ENCODE data around the gene RXRA. TPM values are rescaled to one million over a fixed set of nuclear protein-coding genes. Genes with fewer than 3 reads are reported as not detected.

The RXRA gene
- total and polyA plus RNA-seq, 2 donors (not counting 3 experiments of a cell fraction or from before 2014, with no cell fraction given) = 15.4 to 37.4 TPM

DNA sequence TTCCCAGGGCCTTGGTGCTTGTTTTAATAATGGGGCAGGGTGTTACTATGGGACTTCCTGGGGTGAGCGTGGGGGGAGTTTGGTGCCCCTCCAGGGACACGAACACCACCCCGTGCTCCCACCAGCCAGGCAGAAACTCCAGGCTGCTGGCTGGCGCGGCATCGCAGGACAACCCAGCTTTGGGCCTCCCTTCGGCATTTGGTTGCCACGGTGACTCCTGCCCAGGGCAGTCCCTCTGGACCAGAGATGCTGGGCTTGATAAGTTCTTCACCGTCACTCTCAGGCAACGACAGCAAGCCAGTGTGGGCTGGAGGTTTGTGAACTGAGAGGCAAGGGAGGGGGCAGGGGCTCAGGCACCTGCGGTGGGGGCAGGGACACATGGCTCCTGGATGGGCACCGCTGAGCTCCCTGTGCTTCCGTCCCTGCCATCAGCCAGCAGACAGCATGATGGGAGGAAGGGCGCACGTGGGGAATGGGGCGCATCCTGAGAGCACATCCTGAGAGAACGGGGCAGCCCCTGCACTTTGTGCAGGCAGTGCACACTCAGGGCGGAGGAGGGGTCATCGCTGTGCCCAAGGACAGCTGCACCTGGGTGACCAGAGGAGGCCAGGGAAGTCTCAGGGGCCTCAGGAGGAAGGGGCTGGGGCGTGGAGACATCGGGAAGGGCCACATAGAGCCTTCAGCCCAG is 116.4 kb downstream of the RXRA start:
- FAIRE-seq (no peak), DNase-seq (ENCODE audit: low read depth, low spot score) (no peak)
- no peak for TF ChIP-seq POLR2A (IDR thresholded peaks at IDR 0.05; ENCODE audit: low read depth, low read length)
- TF ChIP-seq EZH2 (IDR thresholded peaks at IDR 0.05; ENCODE audit: borderline replicate concordance, low read depth, low read length, severe bottlenecking) = no peak
- TF ChIP-seq JUN (IDR thresholded peaks at IDR 0.05; ENCODE audit: borderline replicate concordance, insufficient read depth, insufficient read length, low read depth) = no peak
- no peak for TF ChIP-seq MYC (IDR thresholded peaks at IDR 0.05; ENCODE audit: low read depth, low read length)
- Histone ChIP-seq H3K4me3 (replicated peaks in 1 of 3; ENCODE audit: insufficient read depth in 1 of 3, low read depth in 1 of 3, low read length in 3 of 3) (no peak overlapping the region), H3K9me1 (replicated peaks; ENCODE audit: control insufficient read depth, extremely low read depth, insufficient read depth, low read length) (no peaks in the 10 kb centered on the region), H3K4me1 (ENCODE audit: control insufficient read depth, extremely low read depth, insufficient read depth, low read length) (peaks cover 6% of the 10 kb centered on the region), H3K9ac (replicated peaks; ENCODE audit: extremely low read depth, insufficient read depth, low read length) (no peak overlapping the region), H2AFZ (ENCODE audit: low read depth, low read length) (no peak overlapping the region), H3K36me3 (ENCODE audit: control insufficient read depth in 2 of 2, extremely low read depth in 1 of 2, insufficient read depth in 2 of 2, low read length in 2 of 2) (no peaks in the 10 kb centered on the region), H3K27ac (ENCODE audit: insufficient read depth, low read depth, low read length) (no peak overlapping the region), H3K4me2 (ENCODE audit: insufficient read depth, low read length) (no peak overlapping the region), H3K79me2 (ENCODE audit: control insufficient read depth, insufficient read depth, low read length) (no peaks in the 10 kb centered on the region), H3K9me3 (replicated peaks; ENCODE audit: control insufficient read depth, insufficient read depth, low read length) (no peaks in the 10 kb centered on the region), H4K20me1 (replicated peaks; ENCODE audit: control insufficient read depth, extremely low read depth, insufficient read depth, low read length) (no peaks in the 10 kb centered on the region), H3K27me3 (ENCODE audit: control insufficient read depth in 2 of 2, insufficient read depth in 2 of 2, low read length in 2 of 2) (peaks cover 0 to 4% of the 10 kb centered on the region in 2 experiments)
- intact Hi-C loops (cut with micrococcal nuclease) = loop anchor here (1.0 to 10.0 kb wide), 7 partner anchors 36 to 1650 kb away; partner anchors contain the start of gene BRD3
- dilution Hi-C loops (cut with MboI; ENCODE audit: extremely low pct_ligation_motif_present, low sequenced_read_pairs) = no loop called here
- CTCF ChIA-PET = interaction anchor here (0.6 to 2.5 kb wide), 40 partner anchors 8 to 296 kb away, joined by 3 to 133 read pairs (median 5); partner anchors contain the start of gene RNU6ATAC
- POLR2A ChIA-PET = interaction anchor here (1.0 to 1.8 kb wide), 2 partner anchors 107 to 272 kb away, joined by 3 to 5 read pairs; no protein-coding TSS in a partner anchor
- BruUV-seq (replicated peaks) = no TSS peak

DNA sequence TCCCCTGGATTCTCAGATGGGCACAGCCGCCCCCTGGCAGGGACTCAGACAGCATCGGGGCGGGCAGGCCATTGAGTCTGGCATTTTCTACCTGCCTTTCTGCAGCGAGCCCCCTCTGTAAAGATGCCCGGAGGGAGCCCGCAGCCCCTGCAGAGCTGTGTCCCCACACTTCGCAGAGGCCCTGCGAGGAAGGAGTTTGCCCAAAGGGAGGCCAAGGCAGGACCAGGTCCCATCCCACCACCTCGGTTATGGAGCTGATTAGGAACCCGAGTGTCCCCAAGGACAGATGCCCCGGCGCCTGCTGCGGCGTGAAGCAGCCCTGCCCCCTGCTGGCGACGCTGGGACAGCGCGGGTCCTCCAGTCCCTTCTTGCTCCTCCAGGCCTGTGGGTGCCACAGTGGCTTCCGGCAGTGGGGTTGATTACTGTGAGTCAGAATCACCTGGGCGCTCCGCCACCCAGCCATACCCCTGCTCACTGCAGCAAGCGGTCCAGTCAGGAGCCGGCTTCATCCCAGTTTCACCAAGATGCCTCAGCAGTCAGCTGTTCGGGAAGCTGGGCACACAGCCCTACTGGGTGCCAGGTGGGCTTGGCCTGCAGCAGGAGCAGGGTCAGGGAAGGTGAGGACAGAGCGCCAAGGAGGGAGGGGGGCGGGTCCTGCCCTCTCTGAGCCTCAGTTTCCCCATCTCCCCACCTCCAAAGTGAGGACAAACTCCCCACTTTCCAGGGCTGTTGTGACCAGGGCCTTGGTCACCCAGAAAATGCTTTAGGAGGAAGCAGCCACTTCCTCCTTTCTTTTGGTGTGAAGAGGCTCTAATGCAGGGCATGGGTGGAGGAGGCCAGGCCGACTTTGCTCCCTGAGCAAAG is 117.2 kb downstream of the RXRA start:
- BruUV-seq (replicated peaks) = no TSS peak
- peak; percentile 70 for DNase-seq (ENCODE audit: low read depth, low spot score)
- ChIA-PET CTCF (interaction anchor here (0.6 to 2.5 kb wide), 38 partner anchors 8 to 295 kb away, joined by 3 to 133 read pairs (median 5); partner anchors contain the start of gene RNU6ATAC), POLR2A (interaction anchor here (1.0 to 1.8 kb wide), 2 partner anchors 107 to 272 kb away, joined by 3 to 5 read pairs; no protein-coding TSS in a partner anchor)
- no peak for TF ChIP-seq JUN (IDR thresholded peaks at IDR 0.05; ENCODE audit: borderline replicate concordance, insufficient read depth, insufficient read length, low read depth)
- TF ChIP-seq, protein P1, sequence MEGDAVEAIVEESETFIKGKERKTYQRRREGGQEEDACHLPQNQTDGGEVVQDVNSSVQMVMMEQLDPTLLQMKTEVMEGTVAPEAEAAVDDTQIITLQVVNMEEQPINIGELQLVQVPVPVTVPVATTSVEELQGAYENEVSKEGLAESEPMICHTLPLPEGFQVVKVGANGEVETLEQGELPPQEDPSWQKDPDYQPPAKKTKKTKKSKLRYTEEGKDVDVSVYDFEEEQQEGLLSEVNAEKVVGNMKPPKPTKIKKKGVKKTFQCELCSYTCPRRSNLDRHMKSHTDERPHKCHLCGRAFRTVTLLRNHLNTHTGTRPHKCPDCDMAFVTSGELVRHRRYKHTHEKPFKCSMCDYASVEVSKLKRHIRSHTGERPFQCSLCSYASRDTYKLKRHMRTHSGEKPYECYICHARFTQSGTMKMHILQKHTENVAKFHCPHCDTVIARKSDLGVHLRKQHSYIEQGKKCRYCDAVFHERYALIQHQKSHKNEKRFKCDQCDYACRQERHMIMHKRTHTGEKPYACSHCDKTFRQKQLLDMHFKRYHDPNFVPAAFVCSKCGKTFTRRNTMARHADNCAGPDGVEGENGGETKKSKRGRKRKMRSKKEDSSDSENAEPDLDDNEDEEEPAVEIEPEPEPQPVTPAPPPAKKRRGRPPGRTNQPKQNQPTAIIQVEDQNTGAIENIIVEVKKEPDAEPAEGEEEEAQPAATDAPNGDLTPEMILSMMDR (IDR thresholded peaks at IDR 0.05; ENCODE audit: extremely low read depth in 1 of 2, insufficient read depth in 1 of 2, low read depth in 1 of 2, low read length in 2 of 2) = peak; percentile 98 to 99
- no peak for TF ChIP-seq EZH2 (IDR thresholded peaks at IDR 0.05; ENCODE audit: borderline replicate concordance, low read depth, low read length, severe bottlenecking)
- TF ChIP-seq POLR2AphosphoS5 (IDR thresholded peaks at IDR 0.05; ENCODE audit: insufficient read depth, low read depth, low read length) = peak; percentile 45
- Histone ChIP-seq H3K4me1 (ENCODE audit: control insufficient read depth, extremely low read depth, insufficient read depth, low read length) (peaks cover 6% of the 10 kb centered on the region), H3K79me2 (ENCODE audit: control insufficient read depth, insufficient read depth, low read length) (no peaks in the 10 kb centered on the region), H3K9me3 (replicated peaks; ENCODE audit: control insufficient read depth, insufficient read depth, low read length) (no peaks in the 10 kb centered on the region), H2AFZ (ENCODE audit: low read depth, low read length) (no peak overlapping the region), H4K20me1 (replicated peaks; ENCODE audit: control insufficient read depth, extremely low read depth, insufficient read depth, low read length) (no peaks in the 10 kb centered on the region), H3K27ac (ENCODE audit: insufficient read depth, low read depth, low read length) (no peak overlapping the region), H3K4me2 (ENCODE audit: insufficient read depth, low read length) (no peak overlapping the region), H3K27me3 (ENCODE audit: control insufficient read depth in 2 of 2, insufficient read depth in 2 of 2, low read length in 2 of 2) (peaks cover 0 to 4% of the 10 kb centered on the region in 2 experiments), H3K9me1 (replicated peaks; ENCODE audit: control insufficient read depth, extremely low read depth, insufficient read depth, low read length) (no peaks in the 10 kb centered on the region), H3K9ac (replicated peaks; ENCODE audit: extremely low read depth, insufficient read depth, low read length) (no peak overlapping the region), H3K4me3 (replicated peaks in 1 of 3; ENCODE audit: insufficient read depth in 1 of 3, low read depth in 1 of 3, low read length in 3 of 3) (no peak overlapping the region), H3K36me3 (ENCODE audit: control insufficient read depth in 2 of 2, extremely low read depth in 1 of 2, insufficient read depth in 2 of 2, low read length in 2 of 2) (no peaks in the 10 kb centered on the region)
- intact Hi-C loops (cut with micrococcal nuclease) = loop anchor here (1.0 to 10.0 kb wide), 7 partner anchors 37 to 1649 kb away; partner anchors contain the start of gene BRD3
- dilution Hi-C loops (cut with MboI; ENCODE audit: extremely low pct_ligation_motif_present, low sequenced_read_pairs) = no loop called here
- peak; percentile 77 for FAIRE-seq

Data from endothelial cell of umbilical vein (primary cell).